CD4-positive, alpha-beta T cell treated with Interleukin-17A for 4 hours (primary cell): ENCODE data around the gene SPEG.
"Not testable (repeated sequence)": the region's sequence is repeated elsewhere in the genome, so short reads cannot be mapped to it uniquely, and the experiment has no call there.

Source experiments
- DNase-seq: peaks from one replicate; pipeline ENCODE4 v3.0.0-alpha.2; 2020; ENCODE audit warnings: mixed read lengths

Gene SPEG

DNA sequence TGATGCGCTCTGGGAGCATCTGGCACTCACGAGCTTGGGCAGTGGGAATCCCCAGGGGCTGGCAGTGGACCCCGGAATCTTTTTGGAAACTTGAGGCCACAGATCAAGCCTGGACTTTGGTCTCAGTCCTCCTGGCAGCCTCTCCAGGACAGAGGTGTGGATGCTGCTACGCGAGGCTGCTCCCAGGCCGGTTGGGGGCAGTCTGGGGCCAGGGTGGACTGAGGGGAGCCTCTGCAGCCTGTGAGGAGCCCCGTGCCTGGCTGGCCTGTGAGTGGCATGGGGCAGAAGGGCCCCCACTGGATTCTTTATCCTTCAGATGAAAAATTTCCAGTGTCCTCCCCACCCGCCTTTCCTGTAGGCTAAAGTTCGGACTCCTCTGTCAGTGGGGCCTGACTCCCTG is 29.2 kb upstream of the SPEG start:
- no peak for DNase-seq

DNA sequence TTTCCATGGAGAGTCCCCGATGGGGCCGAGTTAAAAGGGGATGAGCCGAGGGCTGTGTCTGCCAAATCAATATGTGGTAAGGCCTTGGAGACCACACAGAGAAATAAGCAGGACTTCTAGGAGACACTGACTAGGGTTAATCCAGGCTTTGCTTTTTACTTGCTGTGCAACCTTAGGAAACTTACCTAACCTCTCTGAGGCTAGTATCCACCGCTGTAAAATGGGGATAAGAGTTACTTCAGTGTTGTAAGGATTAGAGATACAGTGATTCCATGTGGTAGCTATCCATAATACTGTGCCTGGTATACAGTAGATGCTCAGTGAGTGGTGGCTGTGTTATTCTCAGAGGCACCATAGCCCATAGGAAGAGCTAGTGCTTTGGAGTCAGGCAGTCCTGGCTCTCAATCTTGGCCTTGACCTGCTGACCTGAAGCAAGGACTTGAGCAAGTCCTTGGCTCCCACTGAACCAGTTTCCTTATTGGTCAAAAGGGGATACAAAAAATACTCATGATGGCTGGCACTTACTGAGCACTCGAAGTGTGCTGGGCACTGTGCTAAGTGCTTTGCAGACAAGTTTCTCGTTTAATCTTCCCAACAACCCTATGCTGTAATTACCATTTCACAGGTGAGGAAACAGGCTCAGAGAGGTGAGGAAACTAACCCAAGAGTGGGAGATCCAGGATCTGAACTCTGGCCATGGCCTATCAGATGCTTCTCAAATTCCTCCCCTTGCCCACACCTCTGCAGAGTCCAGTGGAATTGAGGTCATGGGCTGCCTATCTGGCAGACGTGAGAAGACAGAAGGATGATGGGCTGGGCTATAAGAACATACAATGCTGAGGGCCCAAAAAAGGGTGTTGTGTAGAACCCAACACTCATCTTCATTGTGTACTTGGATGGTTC is 28.4 kb upstream of the SPEG start:
- no peak for DNase-seq

DNA sequence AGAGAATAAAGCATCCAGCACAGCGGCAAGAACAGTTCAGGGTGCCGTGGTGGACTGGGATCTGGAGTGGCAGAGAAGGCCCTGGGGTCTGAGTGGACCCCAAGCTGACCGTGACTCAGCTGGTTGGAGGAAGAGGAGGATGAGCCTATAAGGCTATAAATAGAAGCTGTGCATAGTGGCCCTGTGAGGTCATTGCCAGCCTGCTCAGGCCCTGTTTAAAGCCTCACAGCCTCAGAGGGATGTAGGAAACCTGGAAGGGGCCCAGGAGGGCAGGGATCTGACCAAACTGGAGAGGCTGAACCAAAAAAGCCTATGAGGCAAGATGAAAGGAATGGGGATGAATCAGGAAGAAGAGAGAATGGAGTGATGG is 27.8 kb upstream of the SPEG start:
- no peak for DNase-seq

DNA sequence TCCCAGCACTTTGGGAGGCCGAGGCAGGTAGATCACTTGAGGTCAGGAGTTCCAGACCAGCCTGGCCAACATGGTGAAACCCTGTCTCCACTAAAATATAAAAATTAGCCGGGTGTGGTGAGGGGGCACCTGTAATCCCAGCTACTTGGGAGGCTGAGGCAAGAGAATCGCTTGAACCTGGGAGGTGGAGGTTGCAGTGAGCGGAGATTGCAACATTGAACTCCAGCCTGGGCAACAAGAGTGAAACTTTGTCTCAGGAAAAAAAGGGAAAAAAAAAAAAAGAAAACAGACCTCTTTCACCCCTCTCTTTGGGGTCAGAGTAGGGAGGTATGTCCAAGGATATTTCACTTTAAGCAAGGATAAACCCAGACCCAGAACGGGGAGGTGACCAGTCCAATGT is 27.3 kb upstream of the SPEG start:
- not testable (repeated sequence) for DNase-seq

DNA sequence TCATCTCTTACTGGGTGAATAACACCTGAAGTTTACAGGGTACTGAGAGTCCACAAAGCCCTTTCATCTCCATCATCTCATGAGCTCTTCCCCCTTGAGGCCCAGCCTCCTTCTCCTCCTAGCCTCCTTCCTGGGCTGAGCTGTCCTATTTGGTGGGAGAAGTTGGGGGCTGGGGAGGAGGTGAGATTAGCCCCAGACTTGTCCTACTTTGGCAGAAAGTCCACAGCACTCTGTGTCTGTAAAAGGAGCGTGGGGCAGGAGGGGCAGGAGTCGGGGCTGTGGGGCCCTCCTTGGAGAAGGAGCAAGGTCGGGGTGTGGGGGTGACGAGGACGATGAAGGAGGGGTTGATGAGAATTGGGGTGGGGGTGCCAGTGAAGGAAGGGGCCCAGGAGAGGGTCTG is 26.4 kb upstream of the SPEG start:
- DNase-seq, result no peak

DNA sequence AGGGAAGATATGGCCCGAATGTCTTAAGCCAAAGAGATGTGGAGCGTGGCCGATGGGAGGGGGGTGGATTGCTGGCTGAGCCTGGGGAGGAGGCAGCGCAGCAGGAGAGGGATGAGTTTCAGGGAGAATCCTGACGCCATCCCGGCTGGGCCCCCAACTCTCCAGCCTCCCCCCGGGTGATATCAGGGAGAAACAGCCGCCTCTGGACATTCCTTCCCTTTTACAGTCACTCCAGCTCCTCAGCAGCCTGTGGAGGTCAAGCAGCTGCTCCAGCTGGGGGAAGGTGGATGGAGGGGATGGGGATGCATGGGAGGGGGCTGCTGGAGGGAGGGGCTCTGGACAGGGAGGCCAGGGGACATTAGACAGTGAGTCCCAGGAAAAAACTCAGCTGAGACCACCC is 26.0 kb upstream of the SPEG start:
- DNase-seq, result no peak

DNA sequence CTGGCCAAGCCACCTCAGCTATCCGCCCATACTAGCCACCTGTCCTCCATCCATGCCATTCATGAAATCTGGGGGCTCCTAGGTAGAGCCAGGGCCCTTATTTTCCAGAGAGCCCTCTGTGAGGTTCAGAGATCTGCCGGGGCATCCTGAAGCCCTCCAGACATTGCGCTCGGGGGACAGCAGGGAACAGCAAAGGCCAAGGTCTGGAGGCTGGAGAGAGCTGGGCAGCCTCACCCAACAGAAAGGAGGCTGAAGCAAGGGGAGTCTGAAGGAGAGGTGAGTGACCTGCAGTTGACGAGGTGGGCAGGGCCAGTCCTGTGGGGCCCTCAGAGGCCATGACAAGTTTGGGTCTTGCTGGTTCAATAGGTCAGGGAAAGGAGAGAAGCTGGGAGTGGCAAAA is 25.0 kb upstream of the SPEG start:
- no peak for DNase-seq

DNA sequence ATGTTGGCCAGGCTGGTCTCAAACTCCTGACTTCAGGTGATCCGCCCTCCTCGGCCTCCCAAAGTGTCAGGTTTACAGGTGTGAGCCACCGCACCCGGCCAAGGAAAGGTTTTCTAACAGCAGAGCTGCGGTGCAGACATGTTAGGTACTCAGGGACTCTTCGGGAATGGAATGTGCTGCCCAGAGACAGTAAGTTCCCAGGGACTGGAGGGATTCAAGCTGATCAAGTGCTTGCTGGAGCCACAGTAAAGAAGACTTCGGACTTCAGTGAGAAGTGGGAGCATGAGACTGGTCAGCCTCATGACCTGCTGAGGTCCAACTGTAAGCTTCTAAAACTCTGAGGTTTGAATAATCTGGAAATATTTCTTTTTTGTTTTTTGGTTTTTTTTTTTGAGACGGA is 24.3 kb upstream of the SPEG start:
- DNase-seq, result no peak

DNA sequence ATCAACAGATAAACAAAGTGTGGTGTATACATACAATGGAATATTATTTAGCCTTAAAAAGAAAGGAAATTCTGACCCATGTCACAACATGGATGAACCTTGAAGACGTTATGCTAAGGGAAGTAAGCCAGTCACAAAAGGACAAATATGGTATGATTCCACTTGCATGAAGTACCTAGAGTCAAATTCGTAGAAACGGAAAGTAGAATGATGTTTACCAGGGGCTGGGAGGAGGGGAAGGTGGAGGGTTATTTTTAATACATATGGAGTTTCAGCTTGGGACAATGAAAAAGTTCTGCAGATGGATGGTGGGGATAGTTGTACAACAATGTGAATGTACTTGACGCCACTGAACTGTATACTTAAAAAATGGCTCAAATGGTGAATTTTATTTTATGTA is 19.8 kb upstream of the SPEG start:
- DNase-seq, result no peak

DNA sequence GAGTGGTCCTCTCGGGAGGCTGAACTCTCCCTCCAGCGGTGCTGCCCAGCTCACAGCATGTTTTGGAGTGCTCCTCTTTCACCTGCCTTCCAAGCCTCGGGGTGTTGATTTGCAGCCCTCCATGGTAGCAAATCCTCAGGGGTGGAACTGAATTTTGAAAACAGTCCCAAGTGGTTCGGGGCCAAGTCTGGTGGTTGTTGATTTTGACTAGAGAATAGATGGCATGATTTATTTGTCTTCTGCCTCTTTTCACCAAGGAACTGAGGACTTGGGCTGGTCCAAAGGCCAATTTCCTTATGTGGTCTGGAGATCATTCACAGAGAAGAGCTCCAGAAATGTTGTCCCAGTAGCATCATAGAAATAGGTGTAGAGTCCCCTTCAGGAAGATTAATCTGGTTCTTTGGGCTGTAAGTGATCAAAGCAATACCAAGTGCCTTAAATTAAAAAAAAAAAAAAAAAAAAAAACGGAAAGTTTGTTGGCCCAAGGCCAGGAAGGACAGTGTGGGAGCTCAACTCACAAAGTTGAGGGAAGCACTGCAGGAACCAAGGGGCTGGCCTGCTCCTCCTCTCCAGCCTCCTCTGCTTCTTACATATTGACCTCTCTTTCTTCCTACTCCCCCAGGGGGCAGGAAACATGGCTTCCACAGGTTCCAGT is 18.9 kb upstream of the SPEG start:
- DNase-seq, result no peak

DNA sequence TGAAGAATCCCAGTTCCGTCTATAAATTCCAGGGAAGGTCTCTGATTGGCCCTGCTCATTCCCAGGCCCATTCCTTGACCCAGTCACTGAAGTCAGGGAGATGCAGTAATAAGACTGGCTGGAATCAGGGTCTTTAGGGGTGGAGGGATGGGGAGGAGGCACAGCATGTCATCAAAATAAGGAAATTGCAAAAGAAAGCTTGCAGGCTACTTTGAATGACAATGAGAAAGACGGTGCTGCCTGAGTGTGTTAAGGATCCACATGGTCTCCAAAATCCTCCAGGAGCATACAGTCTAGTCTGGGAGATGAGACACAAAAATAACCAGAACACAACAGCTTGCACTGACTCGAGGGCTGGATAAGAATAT is 18.4 kb upstream of the SPEG start:
- no peak for DNase-seq

DNA sequence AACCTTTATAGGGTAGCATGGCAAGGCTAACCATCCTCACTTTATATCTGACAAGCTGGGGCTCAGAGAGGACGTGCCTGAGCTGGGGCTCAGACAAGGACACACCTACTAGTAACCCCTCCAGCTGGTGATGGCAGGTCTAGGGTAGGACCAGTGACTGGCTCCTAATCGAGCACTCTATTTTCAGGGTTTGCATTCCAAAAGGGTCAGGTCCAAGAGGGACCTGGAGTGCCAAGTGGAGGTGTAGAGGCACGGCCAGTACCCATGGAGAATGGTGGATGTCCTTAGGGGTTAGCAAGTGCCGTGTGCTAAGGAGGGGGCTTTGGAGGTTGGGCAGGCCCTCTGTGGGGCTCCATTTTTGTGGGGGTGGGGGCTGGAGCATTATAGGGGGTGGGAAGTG is 17.7 kb upstream of the SPEG start:
- no peak for DNase-seq

DNA sequence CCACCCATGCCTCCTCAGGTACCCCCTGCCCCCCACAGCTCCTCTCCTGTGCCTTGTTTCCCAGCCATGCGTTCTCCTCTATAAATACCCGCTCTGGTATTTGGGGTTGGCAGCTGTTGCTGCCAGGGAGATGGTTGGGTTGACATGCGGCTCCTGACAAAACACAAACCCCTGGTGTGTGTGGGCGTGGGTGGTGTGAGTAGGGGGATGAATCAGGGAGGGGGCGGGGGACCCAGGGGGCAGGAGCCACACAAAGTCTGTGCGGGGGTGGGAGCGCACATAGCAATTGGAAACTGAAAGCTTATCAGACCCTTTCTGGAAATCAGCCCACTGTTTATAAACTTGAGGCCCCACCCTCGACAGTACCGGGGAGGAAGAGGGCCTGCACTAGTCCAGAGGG is 17.3 kb upstream of the SPEG start:
- no peak for DNase-seq

DNA sequence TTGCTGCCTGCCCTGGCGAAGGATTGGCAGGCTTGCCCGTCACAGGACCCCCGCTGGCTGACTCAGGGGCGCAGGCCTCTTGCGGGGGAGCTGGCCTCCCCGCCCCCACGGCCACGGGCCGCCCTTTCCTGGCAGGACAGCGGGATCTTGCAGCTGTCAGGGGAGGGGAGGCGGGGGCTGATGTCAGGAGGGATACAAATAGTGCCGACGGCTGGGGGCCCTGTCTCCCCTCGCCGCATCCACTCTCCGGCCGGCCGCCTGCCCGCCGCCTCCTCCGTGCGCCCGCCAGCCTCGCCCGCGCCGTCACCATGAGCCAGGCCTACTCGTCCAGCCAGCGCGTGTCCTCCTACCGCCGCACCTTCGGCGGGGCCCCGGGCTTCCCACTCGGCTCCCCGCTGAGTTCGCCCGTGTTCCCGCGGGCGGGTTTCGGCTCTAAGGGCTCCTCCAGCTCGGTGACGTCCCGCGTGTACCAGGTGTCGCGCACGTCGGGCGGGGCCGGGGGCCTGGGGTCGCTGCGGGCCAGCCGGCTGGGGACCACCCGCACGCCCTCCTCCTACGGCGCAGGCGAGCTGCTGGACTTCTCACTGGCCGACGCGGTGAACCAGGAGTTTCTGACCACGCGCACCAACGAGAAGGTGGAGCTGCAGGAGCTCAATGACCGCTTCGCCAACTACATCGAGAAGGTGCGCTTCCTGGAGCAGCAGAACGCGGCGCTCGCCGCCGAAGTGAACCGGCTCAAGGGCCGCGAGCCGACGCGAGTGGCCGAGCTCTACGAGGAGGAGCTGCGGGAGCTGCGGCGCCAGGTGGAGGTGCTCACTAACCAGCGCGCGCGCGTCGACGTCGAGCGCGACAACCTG is 16.3 kb upstream of the SPEG start, which contains the start of gene DES:
Gene DES, plus strand, starts transcription at position 223 of the 857 bp plus-strand sequence. Its CDS starts 86 bp downstream, at position 309.
- DNase-seq, result no peak

DNA sequence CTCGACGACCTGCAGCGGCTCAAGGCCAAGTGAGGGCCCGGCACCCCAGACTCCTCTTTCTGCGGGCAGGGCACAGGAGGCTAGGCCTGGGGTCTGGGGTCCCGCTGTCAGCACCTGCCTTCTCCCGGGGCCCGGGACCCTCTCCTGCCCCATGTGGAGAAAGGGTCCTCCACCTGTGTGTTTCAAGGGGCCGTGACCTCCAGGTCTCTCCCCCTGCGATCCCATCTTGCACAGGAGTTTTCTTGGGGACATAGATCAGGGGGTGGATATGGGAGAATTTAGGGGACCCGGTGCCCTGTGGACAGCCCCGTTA is 15.7 kb upstream of the SPEG start:
- no peak for DNase-seq

DNA sequence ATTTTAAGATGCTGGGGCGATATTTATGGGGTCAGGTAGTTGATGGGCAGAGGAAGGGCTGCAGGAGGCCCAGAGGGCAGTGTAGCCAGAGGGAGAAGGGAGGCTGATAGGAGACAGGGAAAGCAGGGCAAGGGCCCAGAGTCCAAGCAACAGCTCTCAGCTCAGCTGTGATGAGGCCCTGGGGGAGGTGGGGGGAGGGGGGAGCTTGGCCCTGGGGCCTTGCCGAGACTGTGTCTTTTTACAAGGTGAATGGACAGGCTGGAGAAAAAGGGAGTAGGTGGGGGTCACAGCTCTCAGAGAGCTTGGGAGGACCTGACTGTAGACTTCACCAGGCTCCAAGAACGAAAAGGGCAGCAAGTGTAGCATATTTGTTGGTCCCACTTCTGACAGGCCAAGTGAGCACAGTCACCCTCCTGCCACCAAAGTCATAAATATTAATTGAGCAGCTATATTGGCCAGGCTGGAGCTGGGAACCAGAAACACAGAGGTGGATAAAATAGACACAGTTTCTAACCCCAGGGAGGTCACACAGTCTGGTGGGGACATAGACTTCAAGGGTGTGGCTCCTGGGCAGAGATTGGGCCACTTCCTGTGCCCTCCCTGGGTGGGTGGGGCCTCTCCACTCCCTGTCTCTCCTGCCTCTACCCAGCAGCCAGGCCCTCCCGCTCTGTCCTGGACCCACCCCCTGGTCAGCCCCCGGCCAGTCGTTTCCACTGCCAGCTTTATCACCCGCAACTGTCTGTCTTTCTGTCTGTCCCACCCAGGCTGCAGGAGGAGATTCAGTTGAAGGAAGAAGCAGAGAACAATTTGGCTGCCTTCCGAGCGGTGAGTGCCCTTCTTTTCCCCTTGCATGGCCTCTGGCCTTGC is 15.1 kb upstream of the SPEG start:
- DNase-seq, result no peak

DNA sequence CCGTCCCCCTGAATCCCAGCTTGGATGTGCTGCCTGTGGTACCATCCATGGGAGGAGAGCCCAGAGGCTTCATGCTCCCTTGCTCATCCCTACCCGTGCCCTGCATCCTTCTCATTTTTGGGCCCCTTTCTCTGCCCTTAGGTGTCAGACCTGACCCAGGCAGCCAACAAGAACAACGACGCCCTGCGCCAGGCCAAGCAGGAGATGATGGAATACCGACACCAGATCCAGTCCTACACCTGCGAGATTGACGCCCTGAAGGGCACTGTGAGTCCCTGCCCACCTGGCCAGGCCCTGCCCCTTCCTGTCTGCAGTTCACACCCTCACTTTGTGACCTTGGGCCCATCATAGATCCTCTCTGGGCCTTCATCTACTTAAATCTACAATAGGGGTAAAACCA is 14.0 kb upstream of the SPEG start:
- no peak for DNase-seq

DNA sequence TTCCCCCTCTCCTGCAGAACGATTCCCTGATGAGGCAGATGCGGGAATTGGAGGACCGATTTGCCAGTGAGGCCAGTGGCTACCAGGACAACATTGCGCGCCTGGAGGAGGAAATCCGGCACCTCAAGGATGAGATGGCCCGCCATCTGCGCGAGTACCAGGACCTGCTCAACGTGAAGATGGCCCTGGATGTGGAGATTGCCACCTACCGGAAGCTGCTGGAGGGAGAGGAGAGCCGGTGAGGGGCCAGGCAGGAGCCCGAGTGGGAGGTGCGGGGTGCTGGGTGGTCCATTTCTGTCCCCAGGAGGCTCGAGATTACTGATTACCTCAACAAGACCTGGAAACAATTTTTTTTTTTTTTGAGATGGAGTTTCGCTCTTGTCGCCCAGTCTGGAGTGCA is 13.3 kb upstream of the SPEG start:
- no peak for DNase-seq

DNA sequence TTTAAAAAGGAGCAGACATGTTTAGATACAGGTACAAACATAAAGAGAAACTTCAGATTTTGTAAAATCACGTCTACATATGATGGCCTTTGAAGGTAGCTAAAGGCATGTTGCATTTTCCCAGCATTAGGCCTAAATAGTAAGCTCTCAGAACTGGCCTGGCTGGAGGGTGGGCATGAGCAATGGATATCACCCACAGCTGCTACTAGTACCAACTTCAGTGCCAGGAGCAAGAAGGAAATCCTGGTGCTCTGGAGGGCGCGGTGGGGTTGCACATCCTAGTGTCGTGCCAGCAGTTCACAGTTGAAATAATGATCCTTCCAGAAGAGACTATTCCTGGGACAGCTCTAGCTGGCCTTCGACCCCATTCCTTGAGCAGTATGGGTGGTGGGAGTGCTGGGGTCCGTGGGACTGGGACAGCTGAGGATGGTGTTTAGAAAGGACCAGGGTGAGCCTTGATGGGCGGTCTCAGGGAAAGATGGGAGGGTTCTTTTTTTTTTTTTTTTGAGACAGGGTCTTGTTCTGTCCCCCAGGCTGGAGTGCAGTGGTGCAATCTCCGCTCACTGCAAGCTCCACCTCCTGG is 11.6 kb upstream of the SPEG start:
- no peak for DNase-seq

DNA sequence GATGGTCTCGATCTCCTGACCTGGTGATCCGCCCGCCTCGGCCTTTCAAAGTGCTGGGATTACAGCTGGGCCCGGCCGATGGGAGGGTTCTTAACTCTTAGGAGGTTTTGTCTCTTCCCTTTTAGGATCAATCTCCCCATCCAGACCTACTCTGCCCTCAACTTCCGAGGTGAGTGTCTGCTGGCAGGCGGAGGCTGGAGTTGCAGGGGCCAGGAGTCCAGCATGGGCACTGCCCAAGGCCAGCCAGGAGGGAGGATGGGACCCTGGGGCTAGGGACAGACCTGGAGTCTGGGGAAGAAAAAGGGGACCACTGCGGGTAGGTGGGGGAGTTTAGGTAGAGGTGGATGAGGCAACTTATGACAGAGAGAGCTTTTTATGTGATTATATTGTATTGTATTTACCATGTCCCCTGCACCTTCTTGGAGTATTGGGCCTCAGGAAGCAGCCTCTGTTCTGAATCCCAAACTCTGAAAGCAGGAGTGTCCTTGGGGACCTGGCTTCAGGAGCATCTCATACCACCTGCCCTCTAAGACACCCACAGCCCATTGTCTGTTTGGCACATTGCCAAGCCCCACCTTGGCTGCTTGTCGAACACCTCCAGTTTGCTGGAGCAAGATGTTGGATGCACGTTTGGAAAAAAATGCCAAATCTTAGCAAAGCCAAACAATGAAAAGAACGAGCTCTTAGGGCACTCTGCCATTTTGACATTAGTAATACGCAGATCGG is 10.8 kb upstream of the SPEG start:
- no peak for DNase-seq

DNA sequence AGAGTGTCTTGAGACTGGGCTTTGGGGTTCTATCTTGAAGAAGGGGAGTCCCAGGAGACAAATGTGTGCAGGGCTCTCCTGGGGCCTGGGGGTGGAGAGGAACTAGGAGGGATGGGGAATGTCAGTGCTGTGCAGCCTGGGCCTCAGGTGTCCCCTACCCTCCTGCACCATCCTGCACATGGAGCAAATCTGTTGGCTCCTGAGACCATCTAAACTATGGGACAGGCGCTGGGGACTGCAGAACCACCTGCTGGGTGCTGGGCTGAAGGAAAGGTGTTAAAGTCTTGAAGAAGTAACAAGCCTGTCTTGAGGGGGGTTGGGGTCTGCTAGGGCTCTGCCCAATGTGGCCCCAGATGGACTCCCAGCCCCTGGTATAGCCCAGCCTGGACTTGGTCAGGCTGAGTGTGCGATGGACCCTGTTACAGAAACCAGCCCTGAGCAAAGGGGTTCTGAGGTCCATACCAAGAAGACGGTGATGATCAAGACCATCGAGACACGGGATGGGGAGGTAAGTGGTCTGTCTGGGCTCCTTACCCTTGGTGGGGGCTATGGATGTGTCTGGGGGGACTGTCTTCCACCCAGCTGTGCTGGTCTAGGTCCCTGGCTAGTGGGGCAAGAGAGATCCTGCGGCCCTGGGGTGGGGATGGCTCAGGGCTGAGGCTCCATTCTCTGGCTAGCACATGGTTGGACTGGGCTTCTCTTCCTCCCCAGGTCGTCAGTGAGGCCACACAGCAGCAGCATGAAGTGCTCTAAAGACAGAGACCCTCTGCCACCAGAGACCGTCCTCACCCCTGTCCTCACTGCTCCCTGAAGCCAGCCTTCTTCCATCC is 9.2 kb upstream of the SPEG start:
- DNase-seq, result no peak
